Kasumi-1 (cell line): Measurements from ENCODE around the gene CPEB4.

Experiments
- DNase-seq, 2 experiments: peaks; one replicate each; lab custom pipeline; 2025; lab: John Stamatoyannopoulos, UW

Gene CPEB4

DNA sequence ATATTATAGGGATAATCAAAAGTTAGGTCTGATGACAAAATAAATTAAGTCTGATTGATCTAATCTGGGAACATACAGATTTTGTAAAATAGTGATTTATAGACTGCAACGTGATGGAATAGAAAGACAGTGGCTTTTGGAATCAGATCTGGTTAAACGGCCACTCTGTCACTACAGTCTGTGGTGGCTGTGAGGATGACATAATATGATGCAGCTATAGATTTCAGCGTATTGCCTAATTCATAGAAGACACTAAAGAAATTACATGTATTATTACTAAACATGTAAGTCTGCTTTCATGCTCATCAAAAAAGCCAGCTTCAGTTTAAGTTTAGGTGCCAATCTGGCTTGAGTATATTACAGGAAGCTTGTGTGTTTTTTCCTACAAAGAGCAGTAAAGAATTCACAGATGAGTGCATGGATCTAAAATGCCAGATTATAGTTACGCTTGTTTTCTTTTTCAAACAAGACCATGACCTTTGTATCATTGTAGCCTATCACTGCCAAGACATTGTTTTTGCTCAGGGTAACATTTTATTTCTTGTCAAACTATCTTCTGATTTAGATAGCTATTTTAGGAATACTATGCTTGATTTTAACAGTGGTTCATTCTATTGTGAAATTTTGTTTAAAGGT lies 25.7 kb downstream of the CPEB4 start:
- DNase-seq: no peak

DNA sequence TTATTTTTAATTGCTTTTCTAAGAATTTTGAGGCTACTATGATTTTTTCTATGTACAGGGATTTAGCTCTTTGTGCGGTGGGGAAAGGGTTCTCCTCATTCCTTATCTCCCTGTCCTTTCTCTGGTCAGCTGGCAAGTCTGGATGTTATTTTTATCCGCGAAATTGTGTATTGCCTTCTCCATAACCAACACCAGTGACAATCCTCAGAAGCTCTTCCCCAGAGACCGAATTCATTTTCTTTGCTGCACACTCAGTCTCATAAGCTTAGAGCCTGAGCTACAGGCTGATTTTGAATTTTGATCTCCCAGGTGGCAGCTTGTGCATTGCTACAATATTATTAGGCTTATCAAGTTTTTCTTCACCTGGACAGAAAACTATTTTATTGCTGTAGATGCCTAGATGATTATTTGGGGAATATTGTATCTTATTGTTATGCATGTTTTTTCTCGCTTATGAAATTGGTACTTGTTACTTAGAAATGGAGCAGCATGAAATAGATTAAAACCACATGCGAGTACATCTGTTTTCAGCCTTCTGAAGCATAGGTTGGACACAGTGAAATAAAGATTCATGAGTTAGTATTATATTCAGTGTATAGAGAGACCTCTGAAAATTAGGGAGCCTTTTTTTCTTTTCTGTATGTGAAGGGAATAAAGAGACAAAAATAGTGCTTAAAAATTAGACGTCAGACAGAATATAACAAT lies 27.3 kb downstream of the CPEB4 start:
- DNase-seq: no peak

DNA sequence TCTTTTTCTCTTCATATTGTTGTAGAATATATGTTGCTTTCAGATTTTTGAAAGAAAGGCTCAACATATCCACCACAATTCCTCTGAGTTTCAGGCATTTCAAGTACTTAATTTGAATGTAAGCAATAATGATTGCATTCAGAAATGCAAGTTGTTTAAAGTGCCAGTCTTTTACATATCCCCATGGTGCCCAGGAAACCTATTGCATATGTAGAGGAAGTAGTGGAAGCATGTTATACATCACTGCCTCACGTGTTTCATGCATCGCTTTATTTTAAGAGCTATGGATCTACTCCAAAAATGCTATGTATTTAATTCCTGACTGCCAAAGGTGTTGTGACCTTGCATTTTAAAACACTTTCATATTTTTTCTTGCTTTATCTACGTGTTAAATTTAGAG lies 28.1 kb downstream of the CPEB4 start:
- DNase-seq: no peak

DNA sequence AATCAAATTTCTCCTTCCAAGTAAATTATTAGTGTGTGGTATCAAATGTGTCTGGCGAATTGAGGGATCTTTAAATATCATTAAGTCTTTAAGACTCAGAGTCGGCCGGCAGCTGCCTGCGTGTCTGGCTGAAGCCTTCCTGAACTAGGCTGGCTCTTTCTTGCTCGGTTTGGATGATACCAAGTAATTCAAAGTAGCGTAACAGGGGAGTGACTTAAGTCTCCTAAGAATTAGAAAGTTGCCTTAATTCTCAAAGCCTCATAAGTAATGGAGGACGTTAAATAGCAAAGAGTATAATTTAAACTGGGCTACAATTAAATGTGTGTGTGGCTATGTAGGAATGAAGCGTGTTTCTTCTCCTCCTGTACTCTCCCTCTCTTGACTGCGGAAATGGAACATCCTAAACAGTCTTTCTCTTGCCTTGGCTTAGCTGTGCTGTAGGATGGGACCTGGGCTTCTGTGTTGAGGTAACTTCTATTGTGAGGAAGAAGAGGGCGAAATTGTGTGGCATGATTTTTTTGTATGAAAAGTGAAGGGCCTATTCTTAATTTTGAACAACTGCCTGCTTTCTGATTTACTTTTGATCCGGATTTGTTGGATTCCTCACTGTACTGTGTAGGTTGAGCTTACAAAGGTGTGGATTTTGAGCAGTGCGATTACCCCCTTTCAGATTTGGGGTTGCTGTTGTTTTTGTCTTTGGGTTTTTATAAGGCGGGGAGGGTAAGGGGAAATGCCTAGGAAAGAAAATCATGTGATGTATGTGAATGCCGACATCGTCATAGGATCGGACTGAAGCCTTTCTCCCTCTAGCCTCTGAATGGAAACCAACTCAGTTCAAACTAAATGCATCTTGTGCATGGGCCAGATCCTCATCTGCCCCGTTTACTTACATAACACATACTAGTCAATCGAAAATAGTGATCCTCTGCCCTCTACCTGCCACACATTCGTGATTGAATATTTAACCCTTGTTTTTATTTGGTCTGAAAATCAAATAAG lies 29.9 kb downstream of the CPEB4 start:
- DNase-seq: peak; percentile 95 to 98

DNA sequence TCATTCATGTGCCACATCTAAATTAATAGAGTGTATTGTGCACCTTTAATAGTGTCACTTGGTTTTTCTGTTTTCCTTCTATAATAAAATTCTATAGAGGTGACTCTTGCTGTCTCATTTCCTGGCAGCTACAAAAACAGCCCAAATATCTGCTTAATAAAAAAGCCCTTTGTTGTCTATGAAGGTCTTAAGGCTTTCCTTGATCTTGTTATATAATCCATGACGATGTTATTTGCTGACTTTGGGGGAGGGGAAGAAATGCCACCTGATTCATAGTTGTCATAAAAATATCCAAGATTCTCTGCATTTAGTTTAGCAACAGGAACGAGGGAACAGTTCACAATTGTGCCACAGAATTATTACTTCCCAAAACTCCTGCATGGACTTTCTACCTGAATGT lies 31.3 kb downstream of the CPEB4 start:
- no peak for DNase-seq

DNA sequence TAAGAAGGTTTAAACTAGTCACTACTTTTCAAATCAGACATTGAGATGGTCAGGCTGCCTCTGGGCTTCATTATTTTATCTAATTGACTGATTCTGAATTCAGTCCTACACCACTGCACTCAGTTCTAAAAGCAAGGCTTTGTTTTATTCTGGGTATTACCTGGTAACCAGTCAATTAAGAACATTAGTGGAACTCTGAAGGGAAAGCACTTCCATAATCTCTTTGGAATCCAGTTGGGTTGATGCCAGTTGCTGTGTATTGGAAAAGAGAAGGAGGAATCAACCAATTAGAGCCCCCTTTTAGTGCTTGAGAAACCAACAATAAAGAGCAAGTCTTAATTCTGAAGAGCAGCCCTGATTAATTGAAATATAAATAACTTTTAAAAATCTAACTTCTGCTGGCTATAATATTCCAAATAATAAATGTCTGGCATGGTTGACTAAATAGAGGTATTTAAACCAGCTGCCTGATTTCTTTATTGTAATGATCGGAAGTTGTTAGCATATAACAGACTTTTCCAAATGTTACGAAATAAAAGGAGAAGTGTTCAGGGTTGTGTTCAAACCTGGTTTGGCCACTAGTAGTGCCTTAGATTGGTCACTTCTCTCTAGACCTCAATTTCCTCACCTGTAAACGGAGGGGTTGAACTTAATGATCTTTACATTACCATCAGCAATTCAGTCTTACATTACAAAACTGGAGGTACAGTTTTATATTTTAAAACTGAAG lies 32.0 kb downstream of the CPEB4 start:
- DNase-seq: no peak

DNA sequence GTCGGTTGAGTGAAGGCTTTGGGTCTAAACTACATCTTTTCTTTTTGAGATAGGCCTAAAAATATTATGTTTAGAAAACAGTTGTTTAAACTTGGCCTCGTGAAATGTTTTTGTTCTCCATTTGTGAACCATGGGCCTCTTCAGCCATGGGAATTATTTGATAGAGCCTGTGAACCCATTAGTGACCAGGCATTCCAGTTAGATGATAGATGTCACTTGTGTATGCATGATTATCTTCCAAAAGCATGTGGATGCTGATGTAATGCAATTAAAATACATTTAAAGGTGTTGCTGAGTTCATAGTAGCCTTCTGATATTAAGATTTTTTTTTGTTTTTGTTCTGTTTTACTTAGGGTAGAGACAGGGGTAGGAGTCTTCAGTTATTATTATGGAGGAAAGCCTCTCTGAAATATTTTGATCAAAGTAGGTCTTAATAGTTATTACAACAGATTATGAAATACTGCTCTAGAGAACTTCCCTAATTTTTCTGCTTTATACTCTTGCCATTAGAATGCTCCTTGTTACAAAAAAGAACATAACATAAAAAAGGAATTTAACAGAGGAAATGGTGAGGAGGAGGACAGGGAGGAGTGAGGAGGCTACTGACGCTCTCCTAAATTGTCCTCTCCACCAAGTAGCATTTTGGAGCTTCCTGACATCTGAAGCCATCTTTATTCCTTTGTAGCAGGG lies 32.9 kb downstream of the CPEB4 start:
- DNase-seq: peak; percentile 23 to 43

DNA sequence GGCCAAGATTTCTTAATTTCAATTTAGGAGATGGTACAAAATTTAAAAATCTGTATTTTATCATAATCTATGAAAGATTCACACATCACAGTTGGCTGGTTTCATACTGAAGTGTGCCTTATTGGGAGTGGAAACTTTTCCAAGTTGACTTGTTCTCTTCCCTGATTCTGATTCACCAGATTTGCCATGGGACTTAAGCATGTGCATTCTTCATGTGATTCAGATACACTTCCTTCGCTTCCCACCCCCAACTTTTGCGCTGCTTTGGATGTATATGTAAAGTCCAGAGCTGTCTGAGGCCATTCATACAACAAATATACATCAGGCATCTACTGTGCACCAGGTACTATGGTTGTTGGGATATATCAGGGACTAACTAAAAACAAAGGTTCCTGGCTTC lies 34.4 kb downstream of the CPEB4 start:
- DNase-seq: no peak

DNA sequence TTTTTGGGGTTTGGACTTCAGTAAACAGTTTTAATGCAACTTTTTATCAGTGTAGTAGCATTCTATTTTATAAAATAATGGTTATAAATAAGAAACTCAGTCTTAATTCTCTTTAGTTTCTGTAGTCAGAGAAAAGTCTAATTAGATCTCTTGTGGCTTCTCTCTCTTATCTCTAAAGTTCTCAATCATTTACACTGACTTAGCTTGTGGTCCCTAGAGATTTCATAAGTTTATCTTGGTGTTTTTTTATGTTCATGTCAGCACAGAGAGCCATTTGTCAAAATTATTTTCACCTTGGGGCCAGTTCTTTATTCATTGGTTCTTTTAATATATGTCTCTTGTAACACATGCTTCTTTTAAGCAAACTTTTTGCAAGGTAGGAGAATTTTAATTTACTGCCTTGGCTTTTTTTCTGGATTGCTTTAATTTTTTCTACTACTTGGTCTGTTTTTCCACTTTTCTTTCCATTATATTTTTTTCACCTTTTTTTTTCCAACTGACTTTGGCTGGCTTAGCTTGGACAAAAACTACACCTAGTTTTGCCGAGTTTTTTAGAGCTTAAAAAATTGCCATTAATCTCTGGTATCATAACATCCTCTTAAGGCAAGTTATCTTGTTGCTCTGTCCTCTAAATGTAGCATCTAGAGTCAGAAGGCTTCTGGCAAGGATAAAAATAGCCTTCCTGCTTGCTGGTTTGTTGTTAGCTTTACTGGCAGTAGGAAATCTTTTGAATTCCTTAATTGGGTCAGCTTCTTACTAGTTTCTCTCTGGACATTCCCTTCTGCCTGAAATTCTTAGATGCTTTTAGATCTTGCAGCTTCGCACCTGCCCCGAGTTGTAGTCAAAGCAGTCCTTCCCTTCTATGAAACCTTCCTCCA lies 35.3 kb downstream of the CPEB4 start:
- no peak for DNase-seq

DNA sequence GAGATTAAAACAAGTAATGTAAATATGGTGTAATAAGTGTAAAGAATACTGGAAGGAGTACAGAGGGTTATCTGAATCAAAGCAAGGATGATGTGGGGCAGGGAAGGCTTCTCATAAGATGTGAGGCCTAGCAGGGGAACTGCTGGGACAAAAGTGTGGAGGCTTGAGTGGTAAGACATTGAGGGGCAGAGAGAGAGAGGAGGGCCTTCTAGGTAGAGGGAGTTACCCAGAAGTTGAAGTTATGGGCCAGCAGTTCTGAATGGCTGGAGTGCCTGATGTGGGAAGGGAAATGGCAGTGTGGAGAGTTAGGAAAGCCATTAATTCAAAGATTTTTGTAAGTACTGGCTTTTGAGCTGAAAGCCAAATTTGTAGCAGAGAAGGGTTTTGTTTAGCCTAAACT lies 36.8 kb downstream of the CPEB4 start:
- no peak for DNase-seq

DNA sequence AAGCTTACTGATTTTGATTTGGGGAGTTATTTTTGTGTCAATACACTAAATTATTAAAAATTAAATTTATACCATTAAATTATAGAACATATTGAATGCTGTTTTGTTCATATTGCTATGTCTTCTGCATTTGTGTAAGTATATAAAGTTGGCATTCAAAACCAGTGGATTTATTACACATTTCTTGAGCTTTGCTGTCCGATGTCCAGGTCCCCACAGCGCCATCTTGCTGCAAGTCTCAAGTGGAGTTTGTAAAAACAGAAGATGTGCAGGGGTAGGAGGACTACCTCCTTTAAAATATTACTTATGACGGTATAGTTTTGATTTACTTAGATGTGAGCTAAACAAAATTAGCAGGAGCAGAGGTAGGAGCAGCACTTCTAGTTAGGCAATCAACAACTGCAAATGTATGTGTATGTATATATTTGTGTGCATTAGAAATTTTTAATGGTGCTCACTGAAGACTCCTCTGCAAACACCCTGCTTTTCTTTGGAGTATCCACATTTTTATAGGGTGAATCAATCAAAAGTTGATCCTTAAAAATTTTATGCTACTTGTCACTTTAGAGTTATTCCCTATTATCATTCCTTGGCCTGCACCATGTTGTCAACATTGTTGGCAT lies 37.4 kb downstream of the CPEB4 start:
- peak; percentile 53 to 63 for DNase-seq

DNA sequence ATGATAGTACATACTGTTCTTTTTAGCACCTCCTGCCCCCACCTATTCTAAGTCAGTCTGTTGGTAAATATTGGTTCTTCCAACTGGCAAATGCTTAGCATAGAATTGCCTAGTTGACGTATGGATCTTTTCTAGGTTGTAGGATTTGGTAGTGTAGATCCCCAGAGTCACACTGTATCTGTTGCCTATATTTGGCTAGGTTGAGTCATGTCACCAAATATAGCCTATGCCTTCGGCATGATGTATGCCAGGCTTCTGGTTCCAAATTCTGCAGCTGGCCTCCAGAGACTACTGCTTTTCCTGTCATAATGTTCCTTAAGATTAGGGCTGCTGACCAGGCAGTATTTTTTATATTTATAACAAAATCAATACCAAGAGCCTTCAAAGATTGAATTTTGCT lies 38.2 kb downstream of the CPEB4 start:
- no peak for DNase-seq

DNA sequence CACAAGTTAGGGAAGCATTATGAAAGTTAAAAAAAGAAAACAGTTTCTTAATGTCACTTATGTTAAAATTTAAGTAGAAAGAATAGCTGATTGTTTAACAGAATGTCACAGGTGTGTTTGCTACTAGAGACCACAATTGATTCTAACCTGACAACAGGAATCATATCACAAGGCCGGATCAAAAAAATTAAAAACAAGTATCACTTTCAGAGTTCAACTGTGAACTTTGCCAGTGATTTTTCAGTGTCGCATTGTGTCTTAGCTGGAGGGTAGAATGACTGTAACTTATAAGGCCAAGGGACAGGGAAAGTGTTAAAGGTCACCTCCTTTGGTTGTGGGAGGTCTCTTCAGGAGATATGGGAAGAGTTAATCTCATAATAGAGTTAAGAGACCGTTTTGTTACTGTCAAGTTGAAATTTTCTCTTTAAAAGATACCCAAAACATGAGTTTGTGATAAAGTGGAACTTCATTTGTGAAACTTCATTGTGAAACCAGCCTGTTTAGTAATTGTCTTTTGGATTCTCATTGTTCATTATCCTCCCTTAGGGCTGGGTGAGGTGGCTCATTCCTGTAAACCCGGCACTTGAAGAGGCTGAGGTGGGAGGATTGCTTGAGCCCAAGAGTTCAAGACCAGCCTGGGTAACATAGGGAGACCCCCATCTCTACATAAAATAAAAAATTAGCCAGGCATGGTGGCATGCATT lies 40.9 kb downstream of the CPEB4 start:
- DNase-seq: no peak

DNA sequence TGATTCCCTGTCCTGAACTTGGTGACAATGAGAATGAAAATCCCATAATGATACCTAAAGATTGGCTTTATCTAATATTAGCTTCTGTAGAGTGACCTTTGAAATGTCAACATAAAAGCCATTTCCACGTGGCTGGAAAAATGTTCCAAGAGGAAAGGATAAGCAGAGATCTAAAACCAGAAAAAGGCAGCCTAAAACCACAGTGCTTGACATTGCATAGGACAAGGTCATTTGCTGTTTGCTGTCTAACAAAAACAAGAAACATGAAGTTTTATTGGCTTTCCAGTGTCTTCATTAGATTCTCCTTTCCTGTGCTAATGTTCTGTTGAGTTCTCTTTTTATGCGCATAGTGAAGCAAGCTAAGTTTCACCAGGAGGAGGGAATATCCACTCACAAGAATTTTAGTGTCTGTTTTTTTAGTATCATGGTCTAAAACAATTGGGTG lies 44.6 kb downstream of the CPEB4 start:
- DNase-seq: no peak

DNA sequence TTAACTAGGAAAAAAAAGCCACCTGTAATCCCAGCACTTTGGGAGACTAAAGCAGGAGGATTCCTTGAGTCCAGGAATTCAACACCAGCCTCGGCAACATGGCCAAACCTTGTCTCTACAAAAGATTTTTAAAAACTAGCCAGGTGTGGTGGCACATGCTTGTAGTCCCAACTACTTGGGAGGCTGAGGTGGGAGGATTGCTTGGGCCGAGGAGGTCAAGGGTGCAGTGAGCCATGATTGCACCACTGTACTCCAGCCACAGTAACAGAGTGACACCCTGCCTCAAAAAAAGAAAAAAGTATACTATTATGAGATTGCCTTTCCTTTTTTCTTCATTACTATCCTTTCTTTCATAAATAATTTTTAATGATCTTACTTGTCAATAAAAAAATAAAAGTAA lies 45.8 kb downstream of the CPEB4 start:
- no peak for DNase-seq

DNA sequence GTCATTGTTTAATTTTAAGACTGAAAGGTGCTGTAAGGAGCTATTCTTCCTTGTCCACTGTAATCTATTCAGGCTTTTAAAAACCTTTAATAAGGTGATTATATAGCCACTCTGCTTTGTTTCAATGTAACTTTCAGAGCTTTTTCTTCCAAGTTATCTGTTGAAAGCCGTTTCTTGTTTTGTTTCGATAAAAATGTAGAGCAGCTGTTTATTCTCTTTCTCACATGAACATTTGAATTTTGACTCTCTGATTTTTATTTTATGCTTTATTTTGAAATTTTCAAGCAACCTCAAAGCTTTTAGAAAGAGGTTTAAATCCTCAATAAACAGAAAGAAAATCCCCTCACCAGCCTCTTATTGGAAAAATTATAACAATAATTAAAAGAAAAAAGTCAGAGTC lies 47.2 kb downstream of the CPEB4 start:
- DNase-seq: no peak

DNA sequence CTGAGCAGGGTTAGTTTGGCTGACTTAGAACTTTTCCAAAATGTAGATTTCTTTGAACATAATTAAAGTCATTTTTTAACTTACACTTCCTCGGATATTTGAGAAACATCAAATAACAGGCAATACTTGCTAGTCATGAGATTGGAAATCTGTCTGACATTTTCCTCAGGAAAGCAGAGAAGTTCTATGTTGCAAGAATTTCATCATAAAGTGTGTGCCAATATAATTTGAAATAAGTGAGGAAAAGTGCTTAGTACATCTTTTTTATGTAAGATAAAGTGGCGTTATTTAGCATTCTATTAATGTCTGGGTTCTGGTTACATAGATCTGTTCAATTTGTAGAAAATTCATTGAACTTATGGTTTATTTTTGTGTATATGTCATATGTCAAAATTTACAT lies 52.1 kb downstream of the CPEB4 start:
- no peak for DNase-seq

DNA sequence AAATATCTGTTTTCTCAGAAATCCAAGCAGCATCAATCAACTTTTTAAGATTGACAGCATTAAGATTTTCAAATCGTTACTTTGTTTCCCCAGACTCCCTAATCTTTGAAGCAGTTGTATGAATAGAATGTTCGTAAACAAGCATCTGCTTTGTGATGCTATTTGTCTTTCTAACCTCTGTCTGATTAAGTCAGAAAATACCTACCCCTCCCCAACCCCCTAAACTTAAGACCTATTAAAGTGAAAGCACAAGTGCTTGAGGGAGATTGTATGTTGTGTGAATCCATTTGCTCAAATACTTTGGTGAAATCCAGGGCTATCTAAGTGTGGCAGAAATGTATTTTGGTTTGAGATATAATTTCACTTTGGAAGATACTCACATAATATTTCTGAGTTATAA lies 53.0 kb downstream of the CPEB4 start:
- no peak for DNase-seq

DNA sequence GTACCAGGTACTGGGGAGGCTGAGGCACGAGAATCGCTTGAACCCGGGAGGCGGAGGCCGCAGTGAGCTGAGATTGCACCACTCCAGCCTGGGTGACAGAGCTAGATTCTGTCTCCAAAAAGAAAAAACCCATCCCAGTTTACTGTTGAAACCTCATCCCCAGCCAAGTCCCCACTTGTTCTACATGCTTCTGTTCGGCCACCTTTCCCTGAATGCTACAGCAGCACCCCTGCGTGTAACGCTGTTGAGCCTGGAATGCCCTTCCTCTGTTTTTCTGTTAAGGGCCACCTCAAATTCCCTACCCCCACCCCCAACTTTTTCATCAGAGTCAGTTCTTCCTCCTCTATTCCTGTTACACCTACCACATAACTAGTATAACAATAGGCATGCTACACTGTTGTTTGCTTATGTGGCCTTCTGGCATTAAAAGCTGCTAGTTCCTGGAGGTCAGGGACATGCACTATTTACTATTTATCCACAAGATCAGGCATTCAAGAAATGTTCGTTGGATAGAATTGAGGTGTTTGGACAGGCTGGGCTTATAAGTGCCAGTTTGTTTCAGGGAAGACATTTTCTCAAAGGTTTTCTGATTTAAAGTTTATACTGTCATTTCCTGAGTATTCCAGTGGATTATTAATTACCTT lies 53.7 kb downstream of the CPEB4 start:
- no peak for DNase-seq
